GM21619 (cell line): ENCODE results near the gene GMDS.
A peak's percentile ranks its signal among the peaks of the same experiment; 100 is the strongest.

Source experiments
- ATAC-seq: cut with Tn5 transposase; IDR thresholded peaks from one replicate; pipeline ENCODE4 v1.9.1; 2021; ENCODE audit not compliant: unreplicated experiment

GMDS gene

DNA sequence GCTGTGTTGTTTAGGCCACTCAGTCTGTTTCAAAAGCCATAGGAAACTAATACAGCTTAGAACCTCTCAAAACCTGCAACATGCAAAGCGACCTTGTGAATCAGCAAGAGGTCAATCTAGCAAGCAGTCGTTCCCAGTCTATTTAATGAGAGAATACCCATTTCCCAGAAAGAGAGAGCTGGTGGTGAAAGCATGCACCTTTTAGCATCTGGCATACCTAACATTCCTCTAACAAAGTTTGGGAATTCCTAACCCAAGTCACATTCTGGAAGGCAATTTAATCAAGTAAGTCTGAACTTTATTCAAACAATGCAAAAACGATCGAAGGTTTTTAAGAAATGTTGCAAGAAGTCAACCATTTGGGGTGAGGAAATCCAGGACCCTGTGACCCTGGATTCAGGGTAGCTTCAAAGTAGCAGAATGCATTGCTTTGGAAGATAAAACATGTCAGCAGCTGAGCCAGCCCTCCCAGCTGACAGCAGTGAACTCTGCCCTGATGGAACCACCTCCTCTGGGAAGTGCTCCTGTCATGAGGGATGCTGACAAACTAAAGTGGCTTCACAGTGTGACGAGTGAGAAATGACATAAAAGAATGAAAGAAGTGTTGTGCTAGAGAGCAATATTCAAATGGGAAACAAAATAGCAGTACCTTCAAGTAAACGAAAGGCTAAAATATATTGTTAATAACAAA, 104.8 kb downstream of the GMDS start:
- no peak for ATAC-seq

DNA sequence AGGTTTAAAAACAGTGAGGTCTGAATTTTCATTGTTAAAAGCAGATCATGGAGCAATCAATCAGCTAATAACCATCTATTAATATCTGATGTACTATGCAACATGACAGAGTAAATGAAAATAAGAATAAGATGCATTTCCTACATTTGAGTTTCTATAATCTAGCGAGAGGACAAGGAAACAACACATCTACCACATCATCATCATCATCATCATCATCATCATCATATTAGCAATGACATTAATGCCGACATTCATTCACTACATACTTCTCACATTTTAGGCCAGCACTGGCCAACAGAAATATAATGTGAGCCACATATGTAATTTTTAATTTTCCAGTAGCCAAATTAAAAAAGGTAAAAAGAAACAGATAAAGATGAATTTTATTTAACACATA, 110.0 kb downstream of the GMDS start:
- no peak for ATAC-seq

DNA sequence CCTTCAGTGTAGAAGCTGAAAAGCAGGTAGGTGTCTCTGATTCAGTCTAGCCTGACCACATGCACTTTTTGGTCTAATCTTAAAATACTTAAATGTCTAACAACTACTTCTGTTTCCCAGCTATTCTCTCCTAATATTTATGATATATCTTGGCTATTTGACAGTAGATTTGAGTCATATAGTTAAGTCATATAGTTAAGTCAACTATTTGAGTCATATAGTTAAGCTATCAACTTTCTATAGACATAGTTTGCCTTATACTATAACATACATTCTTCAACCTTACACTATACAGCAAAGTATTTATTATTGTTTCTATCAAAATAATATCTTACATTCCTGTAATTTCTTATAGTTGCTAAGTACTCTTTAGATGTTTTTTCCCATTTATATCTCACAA, 110.9 kb downstream of the GMDS start:
- no peak for ATAC-seq

DNA sequence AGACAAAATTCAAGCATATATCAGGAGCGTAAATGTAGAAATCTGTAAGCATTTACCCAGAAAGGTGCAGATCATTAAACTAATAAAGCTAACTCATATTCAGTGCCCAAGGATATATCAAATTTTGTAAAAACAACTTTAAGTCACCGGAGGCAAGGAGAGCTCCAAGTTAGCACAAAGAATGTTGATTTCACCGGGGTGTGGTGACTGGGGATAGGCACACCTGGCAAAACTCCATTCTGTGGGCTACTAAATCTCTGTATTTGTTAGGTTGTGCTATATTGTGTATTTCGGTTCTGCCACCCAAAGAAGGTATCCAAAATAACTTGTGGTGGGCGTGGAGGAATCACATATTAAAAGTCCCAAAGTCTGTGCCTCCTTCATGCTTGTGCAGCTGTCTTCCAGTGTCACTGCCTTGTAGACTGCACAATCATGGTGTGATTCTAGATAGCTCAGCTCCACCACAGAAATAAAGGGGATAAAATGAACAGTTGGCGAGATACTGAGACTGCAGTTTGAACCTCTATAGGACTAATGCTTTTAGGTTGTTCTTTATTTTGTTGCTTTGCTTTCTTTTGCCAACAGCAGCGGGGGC, 111.6 kb downstream of the GMDS start:
- ATAC-seq: no peak

DNA sequence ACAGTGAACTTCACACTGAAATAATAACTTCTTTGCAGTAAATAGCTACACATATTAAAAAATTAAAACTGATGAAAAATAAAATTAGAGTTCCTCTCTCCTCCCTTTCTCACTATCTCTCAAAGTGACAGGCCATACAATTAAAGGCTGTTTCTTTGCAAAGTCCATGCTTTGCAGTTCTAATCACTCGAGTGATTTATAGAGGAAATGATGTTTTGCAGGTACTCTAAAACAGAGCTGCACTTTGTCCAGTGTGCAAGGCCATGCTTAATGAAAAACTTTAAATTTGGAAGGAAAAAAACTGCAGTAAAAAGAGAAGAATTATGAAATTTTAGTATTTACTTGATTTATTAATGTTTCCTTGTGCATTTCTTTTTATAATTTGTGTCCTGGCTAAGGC, 112.5 kb downstream of the GMDS start:
- no peak for ATAC-seq

DNA sequence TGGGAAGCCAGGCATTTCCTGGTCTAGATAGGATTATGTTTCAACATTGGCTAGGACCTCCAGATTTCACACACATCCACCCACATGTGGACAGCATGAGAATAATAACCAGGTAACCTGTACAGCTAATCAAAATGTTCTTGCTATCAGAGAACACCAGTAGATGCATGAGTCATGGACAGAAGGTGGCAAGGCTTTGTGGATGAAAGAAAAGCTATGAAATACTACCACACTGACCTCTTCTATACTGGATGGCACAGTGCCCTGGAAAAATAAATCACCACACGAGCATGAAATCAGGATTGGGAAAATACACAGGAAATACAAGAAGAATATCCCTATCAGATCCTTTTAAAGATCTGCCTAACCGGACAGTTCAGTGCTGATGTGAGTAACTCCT, 113.0 kb downstream of the GMDS start:
- no peak for ATAC-seq

DNA sequence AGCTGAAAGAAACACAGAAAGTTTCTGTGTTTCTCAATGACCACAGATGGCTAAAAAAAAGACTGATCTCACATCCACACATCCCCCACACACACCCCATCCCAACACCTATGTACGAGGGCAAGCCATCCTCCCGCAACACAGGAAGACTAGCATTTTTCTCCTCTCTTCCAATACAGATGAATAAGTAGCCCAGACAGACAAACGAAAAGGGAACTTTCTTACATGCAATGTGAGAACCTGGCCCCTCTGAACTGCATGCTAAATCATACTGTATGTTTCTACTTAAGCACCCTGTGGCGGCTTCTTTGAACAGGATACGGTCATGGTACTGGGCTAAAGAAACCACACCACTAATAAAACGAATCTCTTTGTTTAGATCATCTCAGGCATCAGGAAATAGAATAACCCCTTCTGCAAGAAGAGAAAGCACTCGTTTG, 116.2 kb downstream of the GMDS start:
- ATAC-seq: peak; percentile 54

DNA sequence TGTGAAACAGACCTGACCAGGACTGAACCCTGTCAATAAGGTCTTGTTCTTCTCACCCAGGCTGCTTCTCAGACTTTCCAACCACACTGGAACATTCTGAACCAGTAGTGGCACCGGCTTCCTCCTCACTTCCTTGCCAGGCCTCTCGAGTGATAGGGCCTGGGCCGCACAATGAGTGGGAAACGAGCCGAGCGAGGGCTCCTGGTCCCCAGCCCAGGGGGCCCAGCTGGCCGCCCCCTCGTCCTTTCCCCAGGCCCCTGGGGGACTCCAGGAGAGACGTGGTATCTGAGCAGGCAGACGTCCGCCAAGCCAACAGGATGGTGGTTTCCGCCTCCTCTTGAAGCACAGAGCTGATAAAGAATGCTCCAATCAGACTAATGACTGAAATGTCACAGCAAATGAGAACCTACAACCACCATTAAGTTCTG, 117.9 kb downstream of the GMDS start:
- ATAC-seq: peak; percentile 43

DNA sequence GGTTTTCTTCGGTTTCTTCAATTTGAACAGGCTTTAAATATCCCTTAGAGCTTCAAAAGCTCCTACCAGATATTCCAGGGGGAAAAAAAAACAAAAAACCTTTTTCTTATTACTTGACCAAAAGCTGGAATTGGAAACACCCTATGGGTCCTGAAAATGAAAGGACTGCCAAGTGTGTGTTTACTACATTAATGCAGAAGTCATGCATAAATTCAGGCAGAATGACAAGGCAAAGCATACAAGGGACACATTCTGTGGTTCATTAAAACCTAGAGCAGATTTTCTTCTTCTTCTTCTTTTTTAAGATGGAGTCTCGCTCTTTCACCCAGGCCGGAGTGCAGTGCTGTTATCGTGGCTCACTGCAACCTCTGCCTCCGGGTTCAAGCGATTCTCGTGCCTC, 119.1 kb downstream of the GMDS start:
- no peak for ATAC-seq

DNA sequence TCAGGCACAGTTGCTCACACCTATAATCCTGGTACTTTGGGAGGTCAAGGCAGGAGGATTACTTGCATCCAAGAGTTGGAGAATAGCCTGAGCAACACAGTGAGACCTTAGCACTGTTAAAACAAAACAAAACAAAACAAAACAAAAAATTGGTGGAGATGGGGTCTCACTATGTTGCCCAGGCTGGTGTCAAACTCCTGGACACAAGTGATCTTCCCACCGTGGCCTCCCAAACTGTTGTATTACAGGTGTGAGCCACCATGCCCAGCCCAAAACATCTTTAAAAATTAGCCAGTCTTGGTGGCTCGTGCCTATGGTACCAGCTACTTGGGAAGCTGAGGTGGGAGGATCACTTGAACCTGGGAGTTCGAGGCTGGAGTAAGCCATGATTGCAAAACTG, 120.2 kb downstream of the GMDS start:
- no peak for ATAC-seq

DNA sequence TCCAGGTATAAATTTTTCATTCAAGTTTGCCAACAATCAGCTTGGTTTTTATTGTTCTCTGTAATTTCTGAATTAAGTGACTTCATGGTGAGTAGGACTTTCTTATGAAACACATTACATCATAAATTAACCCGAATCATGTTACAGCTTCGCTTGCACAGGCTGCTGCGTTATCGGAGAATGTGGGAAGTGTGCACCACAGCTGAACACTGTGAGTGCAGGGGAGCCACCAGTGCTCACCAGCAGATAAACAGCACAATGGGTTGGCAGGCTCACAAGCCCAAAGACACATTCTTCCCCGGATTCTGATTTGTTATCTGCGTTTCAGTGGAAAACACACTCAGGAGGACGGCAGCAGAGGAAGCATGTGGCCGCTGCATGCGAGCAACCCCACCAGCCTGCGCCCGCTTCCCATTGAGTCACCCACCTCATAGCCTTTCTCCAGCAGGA, 121.1 kb downstream of the GMDS start:
- no peak for ATAC-seq

DNA sequence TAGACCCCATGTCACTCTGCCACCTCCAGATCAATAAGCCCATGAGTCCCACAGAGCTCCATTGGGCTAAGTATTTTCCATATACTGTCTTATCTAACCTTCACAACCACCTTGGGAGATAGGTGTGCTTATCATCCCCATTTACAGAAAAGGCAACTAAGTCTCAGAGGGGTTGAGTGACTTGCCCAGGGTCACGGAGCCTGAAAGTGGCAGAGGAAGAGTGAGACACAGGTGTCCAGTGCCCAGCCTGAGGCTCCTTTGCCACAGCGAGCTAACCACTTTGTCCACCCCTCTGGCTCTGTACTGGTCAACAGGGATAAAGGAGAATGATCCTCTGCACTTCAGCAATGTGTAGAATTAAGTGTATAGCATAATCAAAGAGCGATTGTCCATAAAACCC, 124.5 kb downstream of the GMDS start:
- ATAC-seq: no peak

DNA sequence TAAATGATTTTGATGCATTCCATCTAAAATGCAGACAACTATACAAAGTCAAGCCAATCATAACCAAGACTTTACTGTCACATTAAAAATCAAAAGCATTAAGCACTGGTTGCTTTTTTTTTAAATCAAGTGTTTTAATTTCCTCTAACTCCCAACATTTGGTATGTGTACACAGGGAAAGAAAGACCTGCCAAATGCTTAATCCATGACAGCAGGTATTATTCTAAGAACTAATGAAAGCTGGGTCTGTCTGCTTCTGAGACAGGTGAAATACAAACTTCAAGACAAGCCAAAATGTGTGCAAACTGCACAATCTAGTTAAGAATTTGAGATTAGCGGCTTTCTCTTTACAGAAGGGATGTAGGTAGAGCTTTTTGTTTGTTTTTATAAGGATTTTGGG, 126.1 kb downstream of the GMDS start:
- ATAC-seq: no peak

DNA sequence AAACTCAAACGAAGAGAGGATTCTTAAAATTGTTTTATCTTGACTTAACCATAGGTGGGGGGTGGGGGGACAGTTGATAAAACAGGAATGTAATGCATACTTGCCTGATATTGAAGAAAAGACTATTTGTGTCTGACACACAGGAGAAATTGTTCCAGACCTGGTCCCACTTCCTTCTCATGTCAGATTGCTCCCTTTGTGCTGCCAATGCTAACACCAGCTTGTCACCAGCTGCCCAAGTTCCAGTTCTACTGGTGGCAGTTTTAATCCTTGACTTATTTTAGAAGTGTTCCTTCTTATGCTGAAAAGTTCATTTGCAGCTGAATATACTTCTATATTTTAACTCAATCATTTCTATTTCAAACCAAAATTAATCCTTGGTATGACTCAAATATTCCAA, 127.3 kb downstream of the GMDS start:
- ATAC-seq: no peak

DNA sequence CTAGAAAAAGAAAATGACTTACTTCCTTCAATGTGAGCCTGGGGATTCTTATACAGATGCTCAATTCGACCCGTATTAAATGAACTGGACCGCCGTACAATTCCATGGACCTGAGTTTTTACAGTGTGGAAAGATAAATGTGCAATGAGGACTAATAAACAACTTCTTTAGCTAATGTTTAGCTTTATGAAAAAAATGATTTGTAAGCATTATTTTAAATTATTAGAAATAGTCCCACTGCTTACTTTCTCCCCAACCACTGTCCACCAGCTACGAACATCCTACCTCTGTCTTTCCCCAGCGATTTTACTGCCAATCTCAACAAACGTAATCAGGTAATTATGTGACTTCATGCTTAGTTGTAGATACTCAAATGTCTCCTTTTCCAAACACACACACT, 128.0 kb downstream of the GMDS start:
- no peak for ATAC-seq

DNA sequence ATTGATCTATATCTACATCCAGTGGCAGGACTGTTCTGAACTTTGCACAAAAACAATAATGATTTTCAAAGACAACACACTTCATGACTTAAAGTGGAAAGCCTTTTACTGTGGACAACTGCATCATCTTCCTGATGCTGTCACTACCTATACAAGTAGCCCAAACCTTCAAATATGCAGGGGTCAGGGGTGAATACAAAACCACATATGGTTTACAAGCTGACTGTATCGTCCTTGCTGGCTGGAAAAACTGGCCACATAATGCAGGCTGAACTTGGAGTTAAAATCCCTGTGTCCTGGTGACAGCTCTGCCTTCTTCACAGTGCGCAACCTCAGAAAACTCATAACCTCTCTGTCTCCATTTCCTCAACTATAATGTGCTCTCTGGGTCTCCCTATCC, 128.9 kb downstream of the GMDS start:
- ATAC-seq: no peak

DNA sequence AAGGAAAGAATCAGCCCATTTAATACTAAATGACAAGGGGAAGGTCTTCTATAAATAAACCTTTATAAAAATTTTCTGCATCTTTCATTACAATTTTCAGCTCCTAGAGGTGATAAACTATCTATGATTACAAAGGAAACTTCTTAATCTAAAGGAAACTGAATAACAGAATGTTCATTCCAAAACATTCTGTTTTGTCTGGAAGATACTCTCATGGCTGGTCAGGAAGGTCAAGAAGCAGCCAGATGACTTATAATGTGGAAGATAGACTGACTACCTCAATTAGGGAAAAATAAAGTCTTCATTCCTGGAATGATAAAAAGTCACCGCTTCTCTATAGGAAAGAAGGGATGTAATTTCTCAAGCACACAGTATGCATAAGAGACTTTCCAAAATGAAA, 131.3 kb downstream of the GMDS start:
- no peak for ATAC-seq

DNA sequence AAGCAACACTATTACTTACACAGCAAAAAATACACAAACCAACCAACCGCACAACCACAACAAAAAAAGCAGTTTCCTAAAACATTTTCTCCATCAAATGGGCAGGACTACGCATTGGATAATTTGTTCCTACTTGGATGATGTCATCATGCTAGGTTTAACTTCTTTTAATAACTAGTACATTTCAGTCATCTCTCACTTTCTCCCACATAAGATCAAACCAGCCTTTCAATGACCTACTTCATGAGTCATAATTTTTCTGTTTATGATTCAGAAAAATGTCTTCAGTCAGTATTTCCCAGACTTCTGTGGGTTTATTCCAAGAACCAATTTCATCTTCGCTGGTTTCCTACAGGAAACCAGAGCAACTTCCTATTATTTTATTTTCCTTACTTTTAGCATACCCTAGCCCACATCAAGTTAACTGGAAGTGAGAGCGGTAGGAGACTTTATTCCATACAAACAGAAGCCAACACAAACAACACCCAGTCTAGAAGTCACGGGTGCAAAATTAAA, 134.2 kb downstream of the GMDS start:
- ATAC-seq: peak; percentile 40

DNA sequence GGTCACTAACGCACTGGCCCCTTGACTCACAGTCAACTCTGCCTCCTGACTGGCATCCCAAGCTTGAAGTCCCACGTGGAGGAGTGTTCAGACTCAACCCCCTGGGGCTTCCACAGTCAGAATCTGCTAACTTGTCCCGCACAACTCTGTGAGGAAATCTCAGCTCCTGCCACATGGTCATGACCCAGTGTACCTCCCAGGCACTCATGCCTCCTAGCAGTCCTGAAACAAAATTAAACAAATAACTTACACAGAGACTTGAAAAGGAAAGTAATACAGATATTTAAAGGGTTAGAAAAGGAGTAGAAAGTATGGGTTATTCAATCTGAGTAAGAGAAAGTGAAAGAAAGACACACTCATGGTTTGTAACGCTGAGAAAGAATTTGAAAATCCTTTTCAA, 134.9 kb downstream of the GMDS start:
- ATAC-seq: peak; percentile 74

DNA sequence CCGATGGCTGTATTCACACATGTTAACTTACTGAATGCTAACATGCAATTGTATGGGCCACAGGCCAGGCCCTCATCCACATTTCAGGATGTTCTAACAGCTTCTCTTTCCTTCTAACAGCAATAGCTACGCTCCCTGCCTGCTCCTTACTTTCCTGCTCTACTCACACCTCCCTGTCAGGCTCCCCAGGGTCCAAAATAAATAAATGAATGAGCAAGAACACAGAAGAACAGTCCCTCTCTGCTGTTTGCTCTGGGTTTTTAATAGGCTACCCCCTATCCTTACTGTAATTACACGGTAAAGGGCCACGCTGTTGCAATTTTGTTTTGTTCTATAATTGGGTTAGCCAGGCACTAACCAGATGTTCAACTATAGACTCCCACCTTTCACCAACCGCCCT, 135.6 kb downstream of the GMDS start:
- ATAC-seq: no peak

DNA sequence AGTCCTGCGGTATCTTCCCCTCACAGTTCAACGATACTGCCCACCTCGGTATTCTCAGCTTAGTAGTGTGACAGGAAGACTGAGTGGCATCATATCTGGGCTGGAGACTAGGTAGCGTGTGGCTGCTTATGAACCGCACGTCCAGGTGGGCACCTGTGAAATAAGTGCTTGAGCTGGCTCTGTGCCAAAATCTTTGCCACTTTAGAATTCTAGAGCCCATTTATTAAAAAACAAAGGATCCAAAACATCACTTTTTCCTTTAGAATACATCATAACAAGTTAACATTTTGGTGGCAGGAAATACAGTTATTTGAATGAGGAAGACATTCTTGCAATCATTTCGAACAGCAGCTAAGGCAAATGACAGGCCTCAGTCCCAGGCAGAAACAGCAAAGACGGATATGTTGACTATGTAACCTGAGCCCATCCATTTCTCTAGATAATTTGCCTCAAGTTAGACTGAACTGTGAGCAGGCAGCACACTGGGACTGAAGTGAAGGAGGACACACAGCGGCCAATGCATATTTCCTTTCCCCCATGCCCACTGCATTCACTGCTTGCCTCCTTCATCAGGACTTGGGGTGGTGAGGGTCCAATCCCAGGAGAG, 136.6 kb downstream of the GMDS start:
- ATAC-seq: no peak

DNA sequence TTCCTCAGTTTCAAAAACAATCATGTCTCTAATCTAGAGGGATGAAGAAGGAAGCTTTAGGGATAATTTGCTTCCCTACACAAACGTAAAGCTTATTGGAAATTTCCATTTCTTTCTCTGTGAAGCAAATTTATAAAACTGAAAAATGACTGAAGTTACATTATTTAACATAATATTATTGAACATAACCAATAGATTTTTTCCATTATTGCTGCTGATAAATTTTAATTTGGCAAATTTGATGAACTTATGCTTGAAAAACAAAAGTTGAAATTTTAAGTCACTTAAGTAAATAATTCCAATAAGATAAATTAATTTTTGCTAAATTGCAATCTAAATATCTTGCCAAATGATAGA, 140.9 kb downstream of the GMDS start:
- ATAC-seq: no peak
